Omental fat pad (tissue), 4 donors: ENCODE data around the gene CFAP46. TPM values are rescaled to one million over a fixed set of nuclear protein-coding genes. Genes with fewer than 3 reads are reported as not detected.

Experiments
- ATAC-seq: fragments of 150-250 bp; one replicate; pipeline ENCODE4 v1.9.1; 2016; ENCODE audit warnings: mild to moderate bottlenecking, moderate library complexity; ENCODE audit not compliant: low FRiP score
- DNase-seq: peaks from one replicate; pipeline ENCODE4 v3.0.0-alpha.2; 2019; ENCODE audit warnings: low spot score
- CTCF ChIP-seq, 3 donors: fragments of 450-650 bp; IDR thresholded peaks; one replicate each; pipeline ENCODE4 v1.5.1; 2016 to 2017; ENCODE audit warnings: antibody characterized with exemption in 3 of 3, mild to moderate bottlenecking in 3 of 3, moderate library complexity in 2 of 3
- total RNA-seq, 4 donors: library from RNA; depleted of rRNA; stranded (reverse); fragments of >200 nt; gene quantifications; one replicate each; pipeline ENCODE4 v1.1.0, GENCODE V29; 2016

Gene CFAP46
- total RNA-seq, 4 donors from 2014 or later: 0.24 to 0.37 TPM; not detected in 2

GRCh38 chr10:132929953-132930548 lies 12.3 kb downstream of the CFAP46 start:
- no peak for TF ChIP-seq CTCF (IDR thresholded peaks at IDR 0.05)
- DNase-seq (no peak), ATAC-seq (no peak)

GRCh38 chr10:132929480-132929879 lies 12.9 kb downstream of the CFAP46 start:
- ATAC-seq: no peak
- no peak for DNase-seq
- TF ChIP-seq CTCF (IDR thresholded peaks at IDR 0.05): no peak

GRCh38 chr10:132928261-132928660 lies 14.1 kb downstream of the CFAP46 start:
- TF ChIP-seq CTCF (IDR thresholded peaks at IDR 0.05): no peak
- no peak for DNase-seq

GRCh38 chr10:132927824-132928223 lies 14.5 kb downstream of the CFAP46 start:
- no peak for TF ChIP-seq CTCF (IDR thresholded peaks at IDR 0.05)
- DNase-seq: no peak
- no peak for ATAC-seq

More at GRCh38 chr10:132928261-132928660, 14.1 kb downstream of the CFAP46 start:
- ATAC-seq: no peak

- ATAC-seq: no peak
- no peak for DNase-seq
- TF ChIP-seq CTCF (IDR thresholded peaks at IDR 0.05): no peak
Observed at GRCh38 chr10:132926777-132927650, 15.4 kb downstream of the CFAP46 start.

GRCh38 chr10:132926070-132926469 lies 16.3 kb downstream of the CFAP46 start:
- ATAC-seq: no peak
- no peak for TF ChIP-seq CTCF (IDR thresholded peaks at IDR 0.05)
- no peak for DNase-seq
